Loucy (cell line): ENCODE data around the gene IFT74.

Source experiments
- H2AFZ ChIP-seq: fragments of 200-600 bp; sonication (generic); 2 replicates; pipeline ENCODE4 v1.6.0; 2016; ENCODE audit warnings: antibody characterized with exemption, mild to moderate bottlenecking, low read length, moderate library complexity
- H3F3A ChIP-seq: fragments of 200-600 bp; 2 replicates; pipeline ENCODE4 v1.6.0; 2016; ENCODE audit warnings: antibody characterized with exemption, low read depth, mild to moderate bottlenecking
- H3K27me3 ChIP-seq: fragments of 200-600 bp; sonication (generic); 2 replicates; pipeline ENCODE4 v1.6.1; 2014; ENCODE audit warnings: low read length, mild to moderate bottlenecking; ENCODE audit not compliant: insufficient read depth, poor library complexity, severe bottlenecking
- H3K36me3 ChIP-seq: fragments of 200-600 bp; sonication (generic); 2 replicates; pipeline ENCODE4 v1.6.1; 2016; ENCODE audit warnings: low read length; ENCODE audit not compliant: insufficient read depth
- H3K4me1 ChIP-seq: fragments of 200-600 bp; sonication (generic); 2 replicates; pipeline ENCODE4 v1.5.1; 2014; ENCODE audit warnings: low read length, mild to moderate bottlenecking; ENCODE audit not compliant: insufficient read depth, poor library complexity, severe bottlenecking
- H3K4me2 ChIP-seq: fragments of 200-600 bp; sonication (generic); 2 replicates; pipeline ENCODE4 v1.6.0; 2014; ENCODE audit warnings: antibody characterized with exemption, low read length, low read depth, mild to moderate bottlenecking; ENCODE audit not compliant: poor library complexity, severe bottlenecking
- H3K4me3 ChIP-seq: fragments of 200-600 bp; sonication (generic); 2 replicates; pipeline ENCODE4 v1.5.1; 2014; ENCODE audit warnings: low read length, mild to moderate bottlenecking, mixed read lengths; ENCODE audit not compliant: poor library complexity, severe bottlenecking
- H3K79me2 ChIP-seq: fragments of 200-600 bp; sonication (generic); 2 replicates; pipeline ENCODE4 v1.6.1; 2014; ENCODE audit warnings: low read length; ENCODE audit not compliant: insufficient read depth
- H3K9ac ChIP-seq: fragments of 200-600 bp; sonication (generic); 2 replicates; pipeline ENCODE4 v1.6.0; 2014; ENCODE audit warnings: mild to moderate bottlenecking, low read depth, low read length, moderate library complexity; ENCODE audit not compliant: poor library complexity, severe bottlenecking
- H3K9me2 ChIP-seq: fragments of 200-600 bp; sonication (generic); replicated peaks from 2 replicates; pipeline ENCODE4 v1.6.1; 2016; ENCODE audit warnings: low read depth, low read length, mixed read lengths
- H3K9me3 ChIP-seq: fragments of 200-600 bp; sonication (generic); 2 replicates; pipeline ENCODE4 v1.6.1; 2014; ENCODE audit warnings: mild to moderate bottlenecking, antibody characterized with exemption, low read length, low read depth; ENCODE audit not compliant: insufficient read depth
- H4K20me1 ChIP-seq: fragments of 200-600 bp; sonication (generic); 2 replicates; pipeline ENCODE4 v1.6.0; 2014; ENCODE audit warnings: antibody characterized with exemption, low read length, mild to moderate bottlenecking; ENCODE audit not compliant: insufficient read depth, poor library complexity, severe bottlenecking
- CTCF ChIP-seq: fragments of 200-600 bp; sonication (generic); conservative IDR thresholded peaks from 2 replicates; pipeline ENCODE4 v1.5.1; 2014; ENCODE audit warnings: mild to moderate bottlenecking, antibody characterized with exemption, low read length
- EZH2phosphoT487 ChIP-seq: fragments of 200-600 bp; IDR thresholded peaks from 2 replicates; pipeline ENCODE4 v1.6.1; 2018; ENCODE audit warnings: antibody characterized with exemption, mild to moderate bottlenecking, moderate library complexity, borderline replicate concordance

IFT74 gene

GRCh38 chr9:27005491-27005890, 49.3 kb downstream of the IFT74 start, which contains the start of gene LRRC19:
TSS of gene LRRC19 (minus strand) at chr9:27005672. CDS start at chr9:26999694, 5,978 bp downstream.
- Histone ChIP-seq H3K4me1 (no peaks in the 10 kb centered on the region), H3K4me2 (no peak within 1 kb of the TSS), H3F3A (no peaks in the 10 kb centered on the region), H2AFZ (no peak within 1 kb of the TSS), H3K9ac (no peak within 1 kb of the TSS), H3K4me3 (no peak within 1 kb of the TSS), H3K36me3 (no peaks in the 10 kb centered on the region), H3K79me2 (no peaks in the 10 kb centered on the region), H3K9me2 (no peaks in the 10 kb centered on the region), H3K27me3 (no peaks in the 10 kb centered on the region), H4K20me1 (no peaks in the 10 kb centered on the region), H3K9me3 (no peaks in the 10 kb centered on the region)
- TF ChIP-seq EZH2phosphoT487, result no peak
- TF ChIP-seq CTCF, result no peak

GRCh38 chr9:27019589-27019988, 63.4 kb downstream of the IFT74 start:
- no peak overlapping the region for H3K4me3 ChIP-seq
- H3K9me2 ChIP-seq, result no peaks in the 10 kb centered on the region
- no peaks in the 10 kb centered on the region for H3K27me3 ChIP-seq
- no peaks in the 10 kb centered on the region for H3K9me3 ChIP-seq
- H3K4me2 ChIP-seq, result no peak overlapping the region
- H3K79me2 ChIP-seq, result no peaks in the 10 kb centered on the region
- no peak for TF ChIP-seq EZH2phosphoT487
- TF ChIP-seq CTCF, result no peak
- no peak overlapping the region for H2AFZ ChIP-seq
- no peak overlapping the region for H3K9ac ChIP-seq
- H3F3A ChIP-seq, result no peaks in the 10 kb centered on the region
- H4K20me1 ChIP-seq, result no peaks in the 10 kb centered on the region
- H3K36me3 ChIP-seq, result peaks cover 8% of the 10 kb centered on the region; the same call in 1 of the 2 replicates
- no peaks in the 10 kb centered on the region for H3K4me1 ChIP-seq

- no peak overlapping the region for H3K4me2 ChIP-seq
- no peaks in the 10 kb centered on the region for H4K20me1 ChIP-seq
- peaks cover 10% of the 10 kb centered on the region; the same call in 1 of the 2 replicates for H3K36me3 ChIP-seq
- TF ChIP-seq CTCF, result no peak
- no peak for TF ChIP-seq EZH2phosphoT487
- no peaks in the 10 kb centered on the region for H3K9me2 ChIP-seq
- no peak overlapping the region for H3K4me3 ChIP-seq
- H3K4me1 ChIP-seq, result no peaks in the 10 kb centered on the region
- no peak overlapping the region for H3K9ac ChIP-seq
- H3K9me3 ChIP-seq, result no peaks in the 10 kb centered on the region
- no peaks in the 10 kb centered on the region for H3K27me3 ChIP-seq
- H3K79me2 ChIP-seq, result no peaks in the 10 kb centered on the region
- no peaks in the 10 kb centered on the region for H3F3A ChIP-seq
- no peak overlapping the region for H2AFZ ChIP-seq
Observed at GRCh38 chr9:27022920-27023319, 66.7 kb downstream of the IFT74 start.
